HCEC 1CT (cell line): ENCODE data around the gene MYOZ1.
"Not testable (repeated sequence)": the region's sequence is repeated elsewhere in the genome, so short reads cannot be mapped to it uniquely, and the experiment has no call there.

Source experiments
- DNase-seq: peaks from one replicate; pipeline ENCODE4 v3.0.0-alpha.2; 2017

MYOZ1 gene

DNA sequence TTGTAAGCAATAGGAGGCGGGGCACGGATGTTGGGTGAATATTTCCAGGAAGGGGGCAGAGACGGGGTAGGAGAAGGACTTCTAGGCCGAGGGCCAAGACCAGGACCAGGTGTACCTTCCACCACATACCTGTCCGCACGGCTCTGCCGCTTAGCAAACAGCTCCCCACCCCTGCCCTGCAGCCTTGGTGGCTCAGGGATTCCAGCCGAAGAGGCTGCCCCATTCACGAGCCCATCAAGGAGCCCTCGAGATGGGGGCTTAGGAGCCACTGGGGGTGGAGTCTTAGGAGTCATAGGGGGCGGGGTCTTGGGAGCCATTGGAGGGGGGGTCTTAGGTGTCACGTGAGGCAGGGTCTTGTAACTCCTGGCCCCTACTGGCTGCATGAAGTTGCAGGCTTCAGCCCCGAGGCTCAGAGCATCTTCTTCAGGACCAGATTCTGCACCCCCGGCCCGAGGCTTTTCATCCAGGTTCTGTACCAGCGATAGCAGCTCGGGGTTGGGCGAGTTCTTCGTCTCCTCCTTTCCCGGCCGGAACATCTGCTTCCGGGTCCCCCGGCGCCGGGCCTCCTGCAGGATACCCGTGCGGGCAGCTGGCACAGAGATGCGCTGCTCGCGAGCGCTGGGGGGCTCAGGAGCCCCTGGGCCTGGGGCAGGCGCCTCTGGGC lies 6.1 kb upstream of the MYOZ1 start:
- DNase-seq, result no peak

DNA sequence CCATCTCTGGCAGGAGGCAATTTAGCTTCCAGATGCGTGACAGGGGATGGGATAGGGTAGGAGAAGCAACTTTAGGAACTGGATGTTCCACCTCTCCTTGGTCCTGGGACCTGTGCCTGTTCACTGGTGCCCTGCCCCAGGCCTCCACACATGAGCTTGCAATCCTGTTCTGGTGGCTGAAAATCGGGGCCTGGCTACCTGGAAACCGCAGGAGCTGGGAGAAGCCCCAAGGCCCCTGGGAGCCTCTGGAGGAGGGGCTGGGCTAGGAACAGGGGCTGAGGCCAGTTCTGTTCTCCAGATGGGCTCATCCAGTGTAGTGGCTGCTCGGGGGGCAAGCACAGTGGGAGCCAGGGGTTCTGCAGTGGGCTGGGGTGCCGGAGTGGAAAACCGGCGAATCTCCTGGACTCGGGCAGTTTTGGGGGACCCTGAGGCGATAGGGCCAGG lies 5.3 kb upstream of the MYOZ1 start:
- no peak for DNase-seq

DNA sequence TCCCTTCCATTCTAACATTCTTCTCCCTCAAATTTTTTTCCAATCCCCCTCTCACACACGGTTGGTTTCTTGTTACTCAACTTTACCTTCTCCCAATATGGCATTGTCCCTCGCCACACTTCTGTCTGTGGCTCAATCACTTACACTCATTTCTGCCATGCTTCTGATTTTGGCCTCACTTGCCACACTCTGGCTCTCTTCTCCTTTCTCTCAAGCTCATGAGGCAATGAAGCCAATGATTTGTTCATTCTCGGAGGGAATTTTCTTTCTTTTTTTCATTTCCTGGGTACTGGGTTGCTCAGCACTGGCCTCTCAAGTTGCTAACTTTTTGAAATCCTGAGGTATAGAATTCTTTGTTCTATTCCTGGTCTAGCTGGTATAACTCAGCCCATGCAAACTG lies 4.0 kb upstream of the MYOZ1 start:
- DNase-seq, result no peak

DNA sequence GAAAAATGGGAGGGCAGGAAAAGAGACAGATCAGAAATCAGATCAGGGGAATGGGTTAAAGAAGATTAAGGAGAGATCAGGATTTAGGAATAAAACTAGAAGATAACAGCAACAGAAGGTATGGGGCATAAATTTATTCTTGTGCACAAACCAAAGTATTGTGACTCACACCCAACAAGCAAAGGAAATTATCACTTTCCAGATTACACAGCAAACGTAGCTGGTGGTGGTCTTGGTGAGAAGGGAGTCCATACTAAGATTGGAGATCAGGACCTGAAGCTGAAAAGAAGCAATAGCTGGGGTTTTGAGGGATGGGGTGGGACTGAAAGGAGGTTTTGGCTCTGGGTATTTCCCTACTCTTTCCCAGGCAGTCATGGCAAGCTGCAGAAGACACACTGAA lies 3.5 kb upstream of the MYOZ1 start:
- no peak for DNase-seq

DNA sequence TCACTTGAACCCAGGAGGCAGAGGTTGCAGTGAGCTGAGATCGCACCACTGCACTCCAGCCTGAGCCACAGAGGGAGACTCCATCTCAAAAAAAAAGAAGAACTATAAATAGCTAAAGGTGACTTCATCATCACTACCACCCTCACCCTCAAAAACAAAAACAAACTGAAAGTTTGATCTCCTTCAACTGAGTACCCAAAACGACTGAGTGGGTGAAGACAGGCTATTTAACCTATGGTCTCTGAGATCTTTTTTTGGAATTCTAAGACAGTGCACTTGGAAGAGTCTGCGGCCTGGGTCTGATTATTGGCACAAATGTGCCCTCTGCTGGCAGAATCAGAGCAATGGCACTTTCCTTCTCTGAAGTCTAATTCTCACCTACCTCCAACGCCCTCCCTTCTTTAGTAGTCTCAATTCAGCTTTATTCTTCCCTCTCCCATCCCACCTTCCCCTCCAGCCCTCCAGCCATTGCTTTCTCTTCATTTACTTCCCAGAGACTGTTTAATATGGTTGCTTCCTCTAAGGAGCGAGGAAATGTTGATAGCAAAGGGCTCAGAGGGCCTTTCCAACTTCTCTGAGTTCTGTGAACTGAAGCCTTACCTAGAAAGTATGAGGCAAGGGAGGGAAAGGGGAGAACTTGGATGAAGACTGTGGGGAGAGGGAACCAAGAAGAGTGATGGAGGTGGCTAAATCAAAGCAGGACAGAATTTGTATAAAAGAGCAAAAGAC lies 2.9 kb upstream of the MYOZ1 start:
- DNase-seq, result peak; percentile 67

DNA sequence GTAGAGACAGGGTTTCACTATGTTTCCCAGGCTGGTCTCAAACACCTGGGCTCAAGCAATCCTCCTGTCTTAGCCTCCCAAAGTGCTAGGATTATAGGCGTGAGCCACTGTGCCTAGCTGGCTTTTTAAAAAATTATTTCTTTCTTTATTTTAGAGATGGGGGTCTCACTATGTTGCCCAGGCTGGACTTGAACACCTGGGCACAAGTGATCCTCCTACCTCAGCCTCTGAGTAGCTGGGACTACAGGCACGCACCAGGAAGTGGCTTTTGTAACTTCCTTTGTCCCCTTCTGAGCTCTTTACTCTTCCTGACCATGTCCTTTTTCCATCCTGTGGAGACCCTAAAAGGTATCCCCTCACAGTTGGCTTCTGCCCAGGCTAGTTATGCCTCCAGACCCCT lies 2.1 kb upstream of the MYOZ1 start:
- no peak for DNase-seq

DNA sequence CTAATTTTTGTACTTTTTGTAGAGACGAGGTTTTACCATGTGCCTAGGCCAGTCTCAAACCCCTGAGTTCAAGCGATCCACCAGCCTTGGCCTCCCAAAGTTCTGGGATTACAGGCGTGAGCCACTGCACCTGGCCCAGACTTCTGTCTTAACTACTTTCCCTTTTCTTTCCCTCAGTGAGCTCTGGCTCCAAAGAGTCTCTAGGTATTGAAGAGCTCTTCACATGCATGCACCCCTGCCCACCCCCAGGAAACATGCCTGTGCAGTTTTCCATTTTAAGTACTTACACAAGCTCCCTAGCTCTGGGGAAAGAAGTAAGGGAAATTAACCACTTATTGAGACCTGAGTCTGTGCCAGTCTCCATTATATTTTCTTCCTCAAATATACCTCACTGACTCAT lies 2.0 kb downstream of the MYOZ1 start:
- DNase-seq, result no peak

DNA sequence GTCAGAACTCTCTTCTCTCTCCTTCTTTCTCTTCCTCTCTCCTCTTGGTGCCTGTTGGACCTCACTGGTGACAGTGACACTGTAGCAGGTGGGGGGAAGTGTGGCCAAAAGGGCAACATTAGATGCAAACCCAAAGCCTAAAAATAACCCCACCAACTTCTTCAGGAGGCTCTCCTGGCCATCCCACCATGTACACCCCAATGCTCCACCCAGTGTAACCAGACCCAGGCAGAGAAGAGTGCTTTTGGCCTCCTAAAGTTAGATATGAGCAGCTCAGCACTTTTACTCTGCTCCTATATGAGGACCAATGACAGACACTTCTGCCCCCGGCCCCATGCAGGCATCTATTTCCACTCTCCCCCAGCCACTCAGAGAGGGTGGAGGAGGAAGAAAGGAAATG lies 5.5 kb downstream of the MYOZ1 start:
- DNase-seq, result no peak

DNA sequence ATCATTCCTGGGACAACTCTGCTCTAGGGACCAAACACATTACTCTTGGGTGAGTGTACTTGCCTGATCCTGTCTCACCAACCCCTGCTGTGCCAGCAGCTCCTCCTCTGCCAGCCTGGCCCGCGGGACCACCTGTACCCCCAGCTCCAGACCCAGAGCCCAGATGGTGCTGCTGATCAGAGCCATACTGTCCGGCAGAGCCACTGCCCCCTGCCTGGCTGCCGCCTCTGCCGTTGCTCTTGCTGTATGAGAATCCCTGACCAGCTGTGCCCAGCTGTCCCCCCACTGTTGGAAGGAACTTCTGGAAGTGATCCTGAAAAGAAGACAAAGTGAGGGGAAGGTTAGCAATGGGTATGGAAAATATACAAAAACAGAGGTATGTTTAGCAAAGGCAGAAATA lies 6.9 kb downstream of the MYOZ1 start:
- no peak for DNase-seq

DNA sequence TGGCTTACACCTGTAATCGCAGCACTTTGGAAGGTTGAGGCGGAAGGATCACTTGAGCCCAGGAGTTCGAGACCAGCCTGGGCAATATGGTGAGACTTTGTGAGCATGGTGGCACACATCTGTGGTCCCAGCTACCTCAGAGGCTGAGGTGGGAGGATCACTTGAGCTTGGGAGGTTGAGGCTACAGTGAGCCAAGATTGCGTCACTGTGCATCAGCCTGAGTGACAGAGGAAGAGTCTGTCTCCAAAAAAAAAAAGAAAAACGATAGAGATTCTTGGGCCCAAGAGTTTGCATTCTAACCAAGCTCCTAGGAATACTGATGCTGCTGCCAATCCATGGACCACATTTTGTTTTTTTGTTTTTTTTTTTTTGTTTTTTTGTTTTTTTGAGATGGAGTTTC lies 12.1 kb downstream of the MYOZ1 start:
- no peak for DNase-seq

DNA sequence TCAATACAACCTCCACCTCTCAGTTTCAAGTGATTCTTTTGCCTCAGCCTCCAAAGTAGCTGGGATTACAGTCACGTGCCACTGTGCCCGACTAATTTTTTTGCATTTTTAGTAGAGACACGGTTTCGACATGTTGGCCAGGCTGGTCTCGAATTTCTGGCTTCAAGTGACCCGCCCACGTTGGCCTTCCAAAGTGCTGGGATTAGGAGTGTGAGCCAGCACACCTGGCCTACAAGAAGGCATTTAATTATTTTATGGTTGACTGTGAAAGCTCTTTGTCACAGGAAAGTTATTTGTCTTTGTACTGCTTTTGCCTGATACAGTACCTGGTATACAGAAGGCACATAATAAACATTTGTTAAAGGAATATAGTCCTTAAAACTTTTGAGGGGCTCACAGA lies 12.9 kb downstream of the MYOZ1 start:
- no peak for DNase-seq

DNA sequence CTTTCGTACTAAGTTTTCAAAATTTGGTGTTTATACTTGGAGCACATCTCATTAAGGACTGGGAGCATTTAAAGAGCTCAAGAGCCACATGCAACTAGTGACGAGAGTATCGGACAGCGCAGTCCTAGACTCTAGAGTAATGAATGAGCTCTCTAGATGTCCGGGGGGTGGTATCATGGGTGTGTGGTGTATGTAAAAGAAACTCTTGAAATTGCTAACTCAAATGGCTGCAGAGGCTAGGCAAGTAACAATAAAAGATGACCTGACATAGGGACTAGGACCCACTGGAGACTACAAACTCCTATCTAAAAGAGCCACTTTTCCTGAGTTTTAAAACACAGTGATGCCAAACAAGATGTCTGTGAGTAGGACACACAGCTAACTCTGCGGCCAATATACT lies 14.0 kb downstream of the MYOZ1 start:
- no peak for DNase-seq

DNA sequence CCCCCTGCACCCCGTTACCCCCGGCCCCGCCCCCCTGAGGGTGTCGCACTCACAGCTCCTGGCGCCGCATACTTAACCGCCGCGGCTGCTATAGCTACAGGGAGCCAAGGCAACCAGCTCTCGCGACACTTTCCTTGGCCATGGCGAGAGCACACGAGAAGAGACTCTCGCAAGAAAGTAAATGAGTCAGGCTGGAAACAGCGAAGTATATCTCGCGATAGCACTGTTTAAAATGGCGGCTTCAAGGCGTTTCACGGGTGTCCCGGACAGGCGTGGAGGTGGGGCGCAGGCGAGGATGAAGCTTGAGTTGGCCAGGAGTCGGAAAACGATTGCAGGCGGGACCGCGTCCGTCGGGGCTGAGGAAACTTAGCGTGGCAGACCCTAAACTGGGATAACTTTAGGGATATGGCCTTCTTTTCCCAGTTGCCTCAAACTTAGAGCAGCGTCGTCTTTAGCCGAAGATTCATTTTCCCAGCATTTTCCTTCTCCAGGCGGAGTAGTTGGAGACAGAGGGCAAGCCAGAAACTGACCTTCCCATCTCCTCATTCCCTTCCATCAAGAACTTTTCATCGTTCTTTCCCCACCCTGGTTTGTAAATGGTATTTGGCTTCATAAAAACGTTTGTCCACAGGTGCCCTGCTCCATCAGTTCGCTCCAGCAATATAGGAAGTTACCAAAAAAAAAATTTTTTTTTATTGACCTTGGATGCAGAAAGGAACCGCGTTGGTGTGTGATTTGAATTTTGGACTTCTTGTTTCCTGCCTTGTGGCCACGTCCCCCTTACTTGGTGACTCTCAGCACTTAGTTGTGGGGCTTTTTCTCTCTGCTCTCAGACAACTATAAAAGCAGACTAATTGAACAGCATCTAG lies 15.2 kb downstream of the MYOZ1 start:
- peak; percentile 98 for DNase-seq

DNA sequence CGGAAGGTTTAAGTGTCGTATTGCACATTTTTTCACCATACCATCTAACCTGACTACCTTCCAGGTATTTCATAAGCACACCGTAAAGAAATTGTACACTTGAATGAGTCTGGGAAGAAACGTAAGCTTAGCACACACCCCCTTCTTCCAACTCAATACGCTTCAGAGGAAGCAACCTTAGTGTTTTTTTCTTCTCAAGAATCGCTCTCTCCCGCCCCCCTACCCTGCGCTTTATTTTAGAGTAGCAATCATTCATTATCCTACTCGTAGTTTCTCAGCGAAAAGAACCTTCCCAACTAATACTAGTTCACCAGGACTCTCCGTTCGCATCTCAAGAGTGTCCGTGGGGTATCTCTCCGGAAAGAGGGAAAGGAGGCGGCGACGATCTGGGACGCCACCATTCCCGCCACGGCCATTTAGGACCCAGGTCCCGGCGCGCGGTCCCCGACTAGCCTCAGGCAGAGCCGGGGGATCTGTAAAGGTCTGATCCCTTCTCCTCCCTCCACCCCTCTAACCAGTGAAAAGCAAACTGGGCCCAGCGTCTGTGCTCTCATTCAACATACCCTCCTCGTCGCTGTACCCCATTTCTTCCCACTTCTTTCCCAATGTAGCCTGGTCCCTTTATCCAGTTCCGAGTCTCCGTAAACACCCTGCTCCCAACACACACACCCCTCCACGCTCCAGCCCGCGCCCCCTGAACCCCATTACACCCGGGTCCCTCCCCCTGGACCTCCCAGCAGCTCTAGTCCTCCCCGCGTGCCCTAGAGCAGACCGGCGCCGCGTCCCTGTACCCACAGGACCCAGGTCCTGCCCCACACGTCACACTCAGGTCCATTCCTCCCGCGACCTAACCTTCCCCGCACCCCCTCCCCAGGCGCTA lies 16.0 kb downstream of the MYOZ1 start:
- peak; percentile 20 for DNase-seq

DNA sequence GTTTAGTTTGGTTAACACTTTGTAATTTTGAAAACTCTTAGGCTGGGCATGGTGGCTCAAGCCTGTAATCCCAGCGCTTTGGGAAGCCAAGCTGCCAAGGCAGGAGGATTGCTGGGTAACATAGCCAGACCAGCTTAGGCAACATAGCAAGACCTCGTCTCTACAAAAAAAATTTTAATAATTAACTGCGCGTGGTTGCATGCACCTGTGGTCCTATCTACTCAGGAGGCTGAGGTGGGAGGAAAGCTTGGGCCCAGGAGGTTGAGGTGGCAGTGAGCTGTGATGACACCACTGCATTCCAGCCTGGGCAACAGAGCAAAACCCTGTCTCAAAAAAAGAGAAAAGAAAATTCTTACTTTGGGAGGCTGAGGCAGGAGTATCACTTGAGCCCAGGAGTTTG lies 18.2 kb downstream of the MYOZ1 start:
- no peak for DNase-seq

DNA sequence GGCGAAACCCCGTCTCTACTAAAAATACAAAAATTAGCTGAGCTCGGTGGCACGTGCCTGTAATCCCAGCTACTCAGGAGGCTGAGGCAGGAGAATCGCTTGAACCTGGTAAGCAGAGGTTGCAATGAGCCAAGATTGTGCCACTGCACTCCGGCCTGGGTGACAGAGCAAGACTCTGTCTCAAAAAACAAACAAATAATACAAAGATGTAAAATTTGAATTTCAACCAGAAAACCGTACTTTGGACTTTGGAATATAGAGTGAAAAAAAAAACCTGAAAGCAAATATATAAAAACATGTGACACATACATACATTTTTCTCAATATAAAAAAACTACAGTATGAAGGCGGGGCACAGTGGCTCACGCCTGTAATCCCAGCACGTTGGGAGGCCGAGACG lies 20.3 kb downstream of the MYOZ1 start:
- not testable (repeated sequence) for DNase-seq

DNA sequence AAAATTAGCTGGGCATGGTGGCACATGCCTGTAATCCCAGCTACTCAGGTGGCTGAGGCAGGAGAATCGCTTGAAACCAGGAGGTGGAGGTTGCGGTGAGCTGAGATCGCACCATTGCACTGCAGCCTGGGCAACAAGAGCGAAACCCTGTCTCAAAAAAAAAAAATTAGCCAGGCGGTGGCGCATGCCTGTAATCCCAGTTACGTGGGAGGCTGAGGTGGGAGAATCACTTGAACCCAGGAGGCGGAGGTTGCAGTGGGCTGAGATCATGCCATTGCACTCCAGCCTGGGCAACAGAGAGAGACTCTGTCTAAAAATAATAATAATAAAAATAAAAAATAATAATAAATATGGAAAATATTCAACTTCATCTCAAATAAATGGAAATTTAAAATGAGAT lies 24.1 kb downstream of the MYOZ1 start:
- DNase-seq, result not testable (repeated sequence)

DNA sequence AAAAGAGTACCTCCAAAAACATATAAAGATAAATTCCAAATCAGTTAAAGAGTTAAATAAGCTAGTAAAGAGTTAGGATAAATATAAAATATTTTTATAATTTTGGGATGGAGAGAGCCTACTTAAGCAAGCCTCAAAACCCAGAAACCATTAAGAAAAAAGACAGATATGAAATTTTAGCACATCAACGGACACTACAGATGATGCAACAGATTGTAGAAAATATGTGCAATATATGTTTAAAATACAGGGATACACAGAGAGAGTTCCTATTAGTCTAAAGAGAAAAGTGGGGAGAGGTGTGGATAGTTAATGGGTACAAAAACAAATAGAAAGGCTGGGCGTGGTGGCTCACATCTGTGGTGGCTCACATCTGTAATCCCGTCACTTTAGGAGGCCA lies 26.6 kb downstream of the MYOZ1 start:
- no peak for DNase-seq

DNA sequence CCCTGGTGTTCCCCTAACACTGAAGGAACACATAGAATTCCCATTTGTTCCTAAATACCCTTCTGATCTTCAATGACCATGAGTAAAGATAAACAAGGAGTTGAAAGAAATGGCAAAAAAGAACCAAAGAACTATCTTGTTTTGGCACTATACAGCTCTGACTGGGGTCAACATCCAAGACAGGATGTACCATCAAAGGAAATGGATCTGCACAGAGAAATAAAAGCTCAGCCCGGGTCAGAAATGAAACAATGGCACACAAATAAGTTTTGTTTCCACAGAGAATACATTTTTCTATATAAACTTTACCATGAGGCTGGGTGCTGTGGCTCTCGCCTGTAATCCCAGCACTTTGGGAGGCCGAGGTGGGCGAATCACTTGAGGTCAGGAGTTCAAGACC lies 32.2 kb downstream of the MYOZ1 start:
- DNase-seq, result no peak

DNA sequence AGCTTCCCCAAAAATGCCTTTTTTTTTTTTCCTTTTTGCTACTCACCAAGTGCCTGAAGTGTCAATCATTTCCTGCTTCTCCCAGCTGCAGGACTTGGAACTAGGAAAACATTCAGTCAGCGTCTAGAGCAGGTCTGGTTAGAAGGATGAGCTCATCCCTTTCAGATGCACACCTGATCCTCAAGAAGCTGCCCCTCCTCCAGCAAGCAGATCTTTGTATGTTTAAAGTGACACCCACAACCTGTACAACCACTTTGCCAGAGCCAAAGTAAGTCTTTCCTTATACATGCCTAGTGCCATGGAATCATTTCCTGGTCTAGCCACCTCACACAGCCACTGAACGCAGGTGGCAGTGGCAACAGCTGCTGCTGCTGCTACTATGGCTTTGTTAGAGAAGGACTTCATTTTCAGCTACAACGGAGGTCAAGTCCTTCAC lies 39.8 kb downstream of the MYOZ1 start:
- peak; percentile 3 for DNase-seq

DNA sequence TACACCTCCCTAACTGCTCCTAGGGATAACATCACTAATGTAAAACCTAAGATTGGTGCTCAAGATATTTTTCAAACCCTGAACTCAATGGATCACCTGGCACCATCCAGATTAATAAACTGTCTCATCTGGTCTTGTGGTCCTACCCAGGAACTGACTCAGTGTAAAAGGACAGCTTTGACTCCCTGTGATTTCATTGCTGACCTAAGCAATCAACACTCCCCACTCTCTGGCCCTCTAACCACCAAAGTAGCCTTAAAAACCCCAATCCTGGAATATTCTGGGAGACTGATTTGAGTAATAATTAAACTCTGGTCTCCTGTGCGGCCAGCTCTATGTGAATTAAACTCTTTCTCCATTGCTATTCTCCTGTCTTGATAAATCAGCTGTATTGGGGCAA lies 43.9 kb downstream of the MYOZ1 start:
- peak; percentile 49 for DNase-seq

DNA sequence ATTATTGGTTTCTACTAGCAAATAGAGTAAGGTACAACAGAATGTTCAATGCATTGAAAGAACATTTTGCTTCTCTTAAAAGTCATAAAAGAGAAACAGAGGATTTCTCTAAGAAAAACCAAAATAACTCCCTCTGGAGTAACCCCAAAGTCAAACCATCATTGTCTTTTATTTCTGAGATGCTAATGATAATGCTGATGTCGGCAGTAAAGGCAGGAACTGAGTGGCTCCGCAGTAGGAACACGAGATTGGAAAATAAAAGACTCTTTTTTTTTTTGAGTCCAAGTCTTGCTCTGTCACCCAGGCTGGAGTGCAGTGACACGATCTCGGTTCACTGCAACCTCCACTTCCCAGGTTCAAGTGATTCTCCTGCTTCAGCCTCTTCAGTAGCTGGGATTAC lies 47.5 kb downstream of the MYOZ1 start:
- no peak for DNase-seq

DNA sequence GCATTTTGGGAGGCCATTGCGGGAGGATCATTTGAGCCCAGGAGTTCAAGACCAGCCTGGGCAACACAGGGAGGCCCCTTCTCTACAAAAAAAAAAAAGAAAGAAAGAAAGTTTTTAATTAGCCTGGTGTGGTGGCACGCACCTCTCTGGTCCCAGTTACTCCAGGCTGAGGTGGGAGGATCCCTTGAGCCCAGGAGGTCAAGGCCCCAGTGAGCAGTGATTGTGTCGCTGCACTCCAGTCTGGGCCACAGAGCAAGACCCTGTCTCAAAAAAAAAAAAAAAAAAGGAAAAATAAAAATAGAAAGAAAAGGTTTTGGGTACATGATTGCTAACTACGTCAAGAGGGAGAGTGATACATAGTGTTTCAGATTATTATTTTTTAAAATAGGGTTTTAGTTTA lies 48.2 kb downstream of the MYOZ1 start:
- DNase-seq, result no peak
